Right cardiac atrium (tissue), 5 donors: Measurements from ENCODE around the gene MRC2. TPM values are rescaled to one million over a fixed set of nuclear protein-coding genes. Genes with fewer than 3 reads are reported as not detected.

ENCODE experiments used
- ATAC-seq, 2 donors: fragments of 200-7000 bp; cut with Tn5 transposase; one replicate each; pipeline versions ENCODE4 v1.8.0 to v1.9.1; 2020; ENCODE audit warnings: moderate library complexity in 2 of 2, mild to moderate bottlenecking in 1 of 2
- DNase-seq, 3 donors: peaks; one replicate each; pipeline ENCODE4 v3.0.0-alpha.2; 2020
- H3K27ac ChIP-seq: one replicate; pipeline ENCODE4 v1.5.1; 2013; ENCODE audit warnings: mild to moderate bottlenecking, low read length, control low read depth, moderate library complexity
- H3K27me3 ChIP-seq: one replicate; pipeline ENCODE4 v1.6.1; 2013; ENCODE audit not compliant: control insufficient read depth, insufficient read depth
- H3K4me1 ChIP-seq: one replicate; pipeline ENCODE4 v1.6.1; 2013; ENCODE audit warnings: low read length; ENCODE audit not compliant: control insufficient read depth, insufficient read depth
- H3K4me3 ChIP-seq: one replicate; pipeline ENCODE4 v1.5.1; 2013; ENCODE audit warnings: low read length, control low read depth
- H3K9me3 ChIP-seq: one replicate; pipeline ENCODE4 v1.6.1; 2013; ENCODE audit warnings: low read length; ENCODE audit not compliant: control insufficient read depth
- WGBS: extraction: QIAGEN DNeasy Blood & Tissue Kit; methylation state at CpG from one replicate; pipeline ENCODE4 v1.1.7; 2013; 5-methylcytosine and 5-hydroxymethylcytosine counted together
- intact Hi-C, 4 donors: fragments of 100-400 bp; cut with DNase I; formaldehyde crosslinking; loops; one replicate each; pipeline versions ENCODE4 v1.11.0 to v1.14.0; 2022 to 2023
- polyA plus RNA-seq: library from polyadenylated mRNA; stranded (reverse); fragments of 200-250 nt; gene quantifications from one replicate; pipeline ENCODE4 v1.2.3, GENCODE V29; 2013
- total RNA-seq, 4 donors: library from RNA; stranded (reverse); fragmentation: NEBNext Ultra II Directional; extraction: Animal tissue kit (Norgen Biotek cat#: 25700); gene quantifications; one replicate each; pipeline ENCODE4 v1.2.1, GENCODE V29; 2021
- donor health status: healthy with polysubstance abuse.
- donor health status: DM: no; HTN: yes; CAD: no.
- donor health status: DM: no; HTN: no; CAD: no.
- donor health status: DM: no; HTN: yes; CAD: no; lungs with severe emphysema.
- donor health status: DM: yes; HTN: yes; CAD: no.

Gene MRC2
- total and polyA plus RNA-seq, 5 donors = 33.7 to 91.9 (median 50.7) TPM

GRCh38 chr17:62676231-62676943, 48.9 kb downstream of the MRC2 start:
- no peaks in the 10 kb centered on the region for H3K9me3 ChIP-seq
- ATAC-seq (no peak), DNase-seq (no peak)
- no peaks in the 10 kb centered on the region for H3K4me1 ChIP-seq
- H3K27me3 ChIP-seq = no peaks in the 10 kb centered on the region
- WGBS = 91% methylated on average over 16 of the region's 16 CpGs
- intact Hi-C loops = loop anchor here in 1 of 4 donors (10.0 kb wide), 1 partner anchor 728 kb away; no protein-coding TSS in a partner anchor
- no peak overlapping the region for H3K27ac ChIP-seq
- no peak overlapping the region for H3K4me3 ChIP-seq

GRCh38 chr17:62676952-62677596, 49.6 kb downstream of the MRC2 start:
- 94% methylated on average over 18 of the region's 18 CpGs for WGBS
- intact Hi-C loops = loop anchor here in 1 of 4 donors (10.0 kb wide), 1 partner anchor 728 kb away; no protein-coding TSS in a partner anchor
- H3K9me3 ChIP-seq = no peaks in the 10 kb centered on the region
- no peaks in the 10 kb centered on the region for H3K27me3 ChIP-seq
- no peaks in the 10 kb centered on the region for H3K4me1 ChIP-seq
- DNase-seq (no peak), ATAC-seq (no peak)
- H3K27ac ChIP-seq = no peak overlapping the region
- H3K4me3 ChIP-seq = no peak overlapping the region

GRCh38 chr17:62678214-62678919, 50.9 kb downstream of the MRC2 start:
- Histone ChIP-seq H3K4me3 (no peak overlapping the region), H3K27ac (no peak overlapping the region), H3K9me3 (no peaks in the 10 kb centered on the region), H3K27me3 (no peaks in the 10 kb centered on the region), H3K4me1 (no peaks in the 10 kb centered on the region)
- WGBS = 94% methylated on average over 10 of the region's 10 CpGs
- intact Hi-C loops = loop anchor here in 1 of 4 donors (10.0 kb wide), 1 partner anchor 726 kb away; no protein-coding TSS in a partner anchor
- DNase-seq (peak in 1 of 3 donors; percentile 41), ATAC-seq (no peak)

- DNase-seq (peak in 1 of 3 donors; percentile 71), ATAC-seq (no peak)
- Histone ChIP-seq H3K4me3 (no peak overlapping the region), H3K4me1 (no peaks in the 10 kb centered on the region), H3K9me3 (no peaks in the 10 kb centered on the region), H3K27me3 (no peaks in the 10 kb centered on the region), H3K27ac (no peak overlapping the region)
- intact Hi-C loops = loop anchor here in 1 of 4 donors (10.0 kb wide), 1 partner anchor 725 kb away; no protein-coding TSS in a partner anchor
- 87% methylated on average over 37 of the region's 37 CpGs for WGBS
These were observed 52.5 kb downstream of the MRC2 start for GRCh38 chr17:62679866-62680377.

- Histone ChIP-seq H3K9me3 (no peaks in the 10 kb centered on the region), H3K27me3 (no peaks in the 10 kb centered on the region), H3K4me3 (no peak overlapping the region), H3K27ac (no peak overlapping the region), H3K4me1 (no peaks in the 10 kb centered on the region)
- intact Hi-C loops = no loop called here
- WGBS = 84% methylated on average over 36 of the region's 36 CpGs
- DNase-seq (peak in 1 of 3 donors; percentile 75), ATAC-seq (peak in 1 of 2 donors; percentile 36)
These were observed 53.1 kb downstream of the MRC2 start for GRCh38 chr17:62680541-62681052.

GRCh38 chr17:62681061-62681938, 53.8 kb downstream of the MRC2 start:
- WGBS = 93% methylated on average over 17 of the region's 17 CpGs
- Histone ChIP-seq H3K27ac (no peak overlapping the region), H3K4me3 (no peak overlapping the region), H3K4me1 (no peaks in the 10 kb centered on the region), H3K9me3 (no peaks in the 10 kb centered on the region), H3K27me3 (no peaks in the 10 kb centered on the region)
- peak in 1 of 3 donors; percentile 29 for DNase-seq
- ATAC-seq = no peak
- intact Hi-C loops = no loop called here

- intact Hi-C loops = no loop called here
- ATAC-seq = no peak
- H3K4me1 ChIP-seq = no peaks in the 10 kb centered on the region
- no peak overlapping the region for H3K4me3 ChIP-seq
- no peaks in the 10 kb centered on the region for H3K27me3 ChIP-seq
- DNase-seq = peak in 1 of 3 donors; percentile 26
- no peak overlapping the region for H3K27ac ChIP-seq
- 94% methylated on average over 8 of the region's 8 CpGs for WGBS
- H3K9me3 ChIP-seq = no peaks in the 10 kb centered on the region
These were observed 54.5 kb downstream of the MRC2 start for GRCh38 chr17:62681939-62682381.

- no peaks in the 10 kb centered on the region for H3K9me3 ChIP-seq
- intact Hi-C loops = no loop called here
- no peak overlapping the region for H3K27ac ChIP-seq
- 92% methylated on average over 4 of the region's 4 CpGs for WGBS
- ATAC-seq (no peak), DNase-seq (no peak)
- H3K27me3 ChIP-seq = no peaks in the 10 kb centered on the region
- H3K4me1 ChIP-seq = no peaks in the 10 kb centered on the region
- H3K4me3 ChIP-seq = no peak overlapping the region
These were observed 56.7 kb downstream of the MRC2 start for GRCh38 chr17:62684179-62684578.

GRCh38 chr17:62687997-62688396, 60.5 kb downstream of the MRC2 start:
- no peaks in the 10 kb centered on the region for H3K4me1 ChIP-seq
- no peak for ATAC-seq
- H3K4me3 ChIP-seq = no peak overlapping the region
- DNase-seq = peak in 1 of 3 donors; percentile 21
- no peaks in the 10 kb centered on the region for H3K9me3 ChIP-seq
- no peak overlapping the region for H3K27ac ChIP-seq
- intact Hi-C loops = no loop called here
- no peaks in the 10 kb centered on the region for H3K27me3 ChIP-seq
- WGBS = 90% methylated on average over 4 of the region's 4 CpGs
